WTC11 (cell line): ENCODE data around the gene BMPER. TPM values are rescaled to one million over a fixed set of nuclear protein-coding genes. Genes with fewer than 3 reads are reported as not detected.

ENCODE experiments used
- ATAC-seq: fragments of 200-7000 bp; cut with Tn5 transposase; 2 replicates; pipeline ENCODE4 v1.10.0; 2021; ENCODE audit warnings: mild to moderate bottlenecking, moderate library complexity
- CTCF ChIA-PET: fragments of 300-600 bp; sonication (Branson Sonifier 250); formaldehyde crosslinking; loops from one replicate; lab custom pipeline; 2021; ENCODE audit warnings: antibody characterized with exemption; lab: Charles Lee
- POLR2A ChIA-PET: fragments of 350-600 bp; sonication (Branson Sonifier 250); formaldehyde crosslinking; loops from one replicate; lab custom pipeline; 2021; ENCODE audit warnings: antibody characterized with exemption; lab: Charles Lee
- DNase-seq: peaks from one replicate; pipeline ENCODE4 v3.0.0; 2021; ENCODE audit warnings: low spot score
- H3K27ac Mint-ChIP-seq: 2 replicates; pipeline ENCODE4 v1.8.0; 2021; ENCODE audit warnings: mixed read lengths
- H3K27me3 Mint-ChIP-seq: 2 replicates; pipeline ENCODE4 v1.8.0; 2021; ENCODE audit warnings: low read depth, mild to moderate bottlenecking, moderate library complexity, mixed read lengths
- H3K36me3 Mint-ChIP-seq: 2 replicates; pipeline ENCODE4 v1.8.0; 2021; ENCODE audit warnings: mixed read lengths
- H3K4me1 Mint-ChIP-seq: 2 replicates; pipeline ENCODE4 v1.8.0; 2022; ENCODE audit warnings: mixed read lengths
- H3K4me3 Mint-ChIP-seq: 2 replicates; pipeline ENCODE4 v1.8.0; 2021; ENCODE audit warnings: mild to moderate bottlenecking, moderate library complexity, mixed read lengths
- H3K9me3 Mint-ChIP-seq: 2 replicates; pipeline ENCODE4 v1.8.0; 2021; ENCODE audit warnings: mixed read lengths
- AFF4 ChIP-seq: sonication (generic); formaldehyde crosslinking; IDR thresholded peaks from 2 replicates; pipeline ENCODE4 v1.8.1; 2023; ENCODE audit warnings: mild to moderate bottlenecking, missing genetic modification reagents, borderline replicate concordance
- CDX4 ChIP-seq: fragments of 250-450 bp; sonication (Bioruptor Pico); IDR thresholded peaks from 2 replicates; pipeline ENCODE4 v1.9.0; 2021; ENCODE audit warnings: moderate library complexity, mild to moderate bottlenecking, inconsistent platforms, borderline replicate concordance
- CREB1 ChIP-seq: sonication (generic); formaldehyde crosslinking; IDR thresholded peaks from 2 replicates; pipeline ENCODE4 v1.8.0; 2023; ENCODE audit warnings: mild to moderate bottlenecking, missing genetic modification reagents
- E2F5 ChIP-seq: sonication (generic); formaldehyde crosslinking; IDR thresholded peaks from 2 replicates; pipeline ENCODE4 v1.8.1; 2022; ENCODE audit warnings: mild to moderate bottlenecking, moderate library complexity, missing genetic modification reagents
- GABPB1 ChIP-seq: sonication (generic); formaldehyde crosslinking; IDR thresholded peaks from 2 replicates; pipeline ENCODE4 v1.8.1; 2023; ENCODE audit warnings: mild to moderate bottlenecking, missing genetic modification reagents
- HMGA2 ChIP-seq: fragments of 250-450 bp; sonication (Bioruptor Pico); IDR thresholded peaks from 2 replicates; pipeline ENCODE4 v1.4.0; 2021; ENCODE audit warnings: mild to moderate bottlenecking, moderate library complexity
- KAT7 ChIP-seq: sonication (generic); formaldehyde crosslinking; IDR thresholded peaks from 2 replicates; pipeline ENCODE4 v1.8.1; 2023; ENCODE audit warnings: missing genetic modification reagents, mild to moderate bottlenecking, borderline replicate concordance
- NFATC4 ChIP-seq: fragments of 250-450 bp; sonication (Bioruptor Pico); IDR thresholded peaks from 2 replicates; pipeline ENCODE4 v1.9.0; 2021; ENCODE audit warnings: mild to moderate bottlenecking
- RORB ChIP-seq: fragments of 250-450 bp; sonication (Bioruptor Pico); IDR thresholded peaks from 2 replicates; pipeline ENCODE4 v1.9.0; 2021; ENCODE audit warnings: mild to moderate bottlenecking
- TEAD4 ChIP-seq: sonication (generic); formaldehyde crosslinking; IDR thresholded peaks from 2 replicates; pipeline ENCODE4 v1.8.0; 2022; ENCODE audit warnings: mild to moderate bottlenecking, missing genetic modification reagents
- USF1 ChIP-seq: sonication (generic); formaldehyde crosslinking; IDR thresholded peaks from 2 replicates; pipeline ENCODE4 v1.8.0; 2022; ENCODE audit warnings: mild to moderate bottlenecking, missing genetic modification reagents
- ZNF396 ChIP-seq: fragments of 250-450 bp; sonication (Bioruptor Pico); IDR thresholded peaks from 2 replicates; pipeline ENCODE4 v1.8.0; 2021; ENCODE audit warnings: mild to moderate bottlenecking, moderate library complexity, borderline replicate concordance
- total RNA-seq: library from RNA; stranded (reverse); gene quantifications from 3 replicates; pipeline ENCODE4 v1.2.3, GENCODE V29; 2021
- TF ChIP-seq, protein P1 (sequence below): fragments of 250-450 bp; sonication (Bioruptor Pico); conservative IDR thresholded peaks from 2 replicates; pipeline ENCODE4 v1.9.0; 2021; ENCODE audit warnings: mild to moderate bottlenecking
- TF ChIP-seq, protein P2 (sequence below): fragments of 250-450 bp; sonication (Bioruptor Pico); IDR thresholded peaks from 2 replicates; pipeline ENCODE4 v1.8.0; 2021; ENCODE audit warnings: mild to moderate bottlenecking
- TF ChIP-seq, protein P3 (sequence below): sonication (generic); formaldehyde crosslinking; IDR thresholded peaks from 2 replicates; pipeline ENCODE4 v1.8.0; 2022; ENCODE audit warnings: missing genetic modification reagents
- TF ChIP-seq, protein P4 (sequence below): sonication (generic); formaldehyde crosslinking; IDR thresholded peaks from 2 replicates; pipeline ENCODE4 v1.8.1; 2023; ENCODE audit warnings: mild to moderate bottlenecking, missing genetic modification reagents, moderate library complexity

Gene BMPER
- total RNA-seq, 1 experiment from 2014 or later = 1.9 TPM

- POLR2A ChIA-PET = no interaction called here
- ATAC-seq (no peak), DNase-seq (no peak)
- Mint-ChIP-seq H3K4me1 (peaks cover 13% of the 10 kb centered on the region), H3K27ac (no peak overlapping the region), H3K36me3 (no peaks in the 10 kb centered on the region), H3K4me3 (no peak overlapping the region), H3K27me3 (no peaks in the 10 kb centered on the region), H3K9me3 (no peaks in the 10 kb centered on the region)
- CTCF ChIA-PET = interaction anchor here (0.7 to 4.8 kb wide), 39 partner anchors 8 to 557 kb away, joined by 3 to 231 read pairs (median 4); no protein-coding TSS in a partner anchor
- TF ChIP-seq, protein P1, sequence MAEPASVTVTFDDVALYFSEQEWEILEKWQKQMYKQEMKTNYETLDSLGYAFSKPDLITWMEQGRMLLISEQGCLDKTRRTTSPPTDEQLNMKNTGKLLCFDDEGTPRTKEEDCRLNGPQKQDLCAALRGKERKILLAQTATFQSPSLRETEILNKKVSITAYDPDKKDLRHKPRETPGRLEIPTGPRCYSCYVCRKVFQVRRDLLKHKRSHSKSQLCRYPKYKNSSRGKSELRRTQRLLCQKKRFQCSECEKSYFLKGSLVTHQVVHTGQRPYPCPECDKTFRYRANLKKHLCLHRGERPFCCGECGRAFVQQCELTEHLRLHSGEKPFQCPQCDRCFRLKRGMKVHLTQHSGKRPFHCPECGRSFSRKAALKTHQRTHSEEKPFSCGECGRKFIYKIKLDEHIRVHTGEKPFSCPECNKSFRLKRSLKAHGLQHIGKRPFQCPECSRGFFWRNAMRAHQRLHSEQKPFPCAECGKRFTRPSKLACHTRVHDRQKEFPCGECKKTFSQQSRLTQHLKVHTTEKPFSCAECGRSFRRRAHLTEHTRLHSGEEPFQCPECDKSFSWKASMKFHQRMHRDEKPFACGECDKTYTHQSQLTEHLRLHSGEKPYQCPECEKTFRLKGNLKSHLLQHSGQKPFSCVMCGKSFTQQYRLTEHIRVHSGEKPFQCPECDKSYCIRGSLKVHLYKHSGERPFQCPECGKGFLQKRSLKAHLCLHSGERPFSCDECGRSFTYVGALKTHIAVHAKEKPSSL (CRISPR knock-in tag) = no peak
- TF ChIP-seq RORB (CRISPR knock-in tag) (no peak), CREB1 (no peak), E2F5 (CRISPR knock-in tag) (no peak), TEAD4 (CRISPR knock-in tag) (no peak), NFATC4 (no peak), USF1 (no peak), HMGA2 (CRISPR knock-in tag) (no peak), AFF4 (CRISPR knock-in tag) (no peak), CDX4 (CRISPR knock-in tag) (no peak), KAT7 (CRISPR knock-in tag) (no peak), ZNF396 (no peak), GABPB1 (CRISPR knock-in tag) (no peak)
- TF ChIP-seq, protein P2, sequence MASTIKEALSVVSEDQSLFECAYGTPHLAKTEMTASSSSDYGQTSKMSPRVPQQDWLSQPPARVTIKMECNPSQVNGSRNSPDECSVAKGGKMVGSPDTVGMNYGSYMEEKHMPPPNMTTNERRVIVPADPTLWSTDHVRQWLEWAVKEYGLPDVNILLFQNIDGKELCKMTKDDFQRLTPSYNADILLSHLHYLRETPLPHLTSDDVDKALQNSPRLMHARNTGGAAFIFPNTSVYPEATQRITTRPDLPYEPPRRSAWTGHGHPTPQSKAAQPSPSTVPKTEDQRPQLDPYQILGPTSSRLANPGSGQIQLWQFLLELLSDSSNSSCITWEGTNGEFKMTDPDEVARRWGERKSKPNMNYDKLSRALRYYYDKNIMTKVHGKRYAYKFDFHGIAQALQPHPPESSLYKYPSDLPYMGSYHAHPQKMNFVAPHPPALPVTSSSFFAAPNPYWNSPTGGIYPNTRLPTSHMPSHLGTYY = no peak
- TF ChIP-seq, protein P3, sequence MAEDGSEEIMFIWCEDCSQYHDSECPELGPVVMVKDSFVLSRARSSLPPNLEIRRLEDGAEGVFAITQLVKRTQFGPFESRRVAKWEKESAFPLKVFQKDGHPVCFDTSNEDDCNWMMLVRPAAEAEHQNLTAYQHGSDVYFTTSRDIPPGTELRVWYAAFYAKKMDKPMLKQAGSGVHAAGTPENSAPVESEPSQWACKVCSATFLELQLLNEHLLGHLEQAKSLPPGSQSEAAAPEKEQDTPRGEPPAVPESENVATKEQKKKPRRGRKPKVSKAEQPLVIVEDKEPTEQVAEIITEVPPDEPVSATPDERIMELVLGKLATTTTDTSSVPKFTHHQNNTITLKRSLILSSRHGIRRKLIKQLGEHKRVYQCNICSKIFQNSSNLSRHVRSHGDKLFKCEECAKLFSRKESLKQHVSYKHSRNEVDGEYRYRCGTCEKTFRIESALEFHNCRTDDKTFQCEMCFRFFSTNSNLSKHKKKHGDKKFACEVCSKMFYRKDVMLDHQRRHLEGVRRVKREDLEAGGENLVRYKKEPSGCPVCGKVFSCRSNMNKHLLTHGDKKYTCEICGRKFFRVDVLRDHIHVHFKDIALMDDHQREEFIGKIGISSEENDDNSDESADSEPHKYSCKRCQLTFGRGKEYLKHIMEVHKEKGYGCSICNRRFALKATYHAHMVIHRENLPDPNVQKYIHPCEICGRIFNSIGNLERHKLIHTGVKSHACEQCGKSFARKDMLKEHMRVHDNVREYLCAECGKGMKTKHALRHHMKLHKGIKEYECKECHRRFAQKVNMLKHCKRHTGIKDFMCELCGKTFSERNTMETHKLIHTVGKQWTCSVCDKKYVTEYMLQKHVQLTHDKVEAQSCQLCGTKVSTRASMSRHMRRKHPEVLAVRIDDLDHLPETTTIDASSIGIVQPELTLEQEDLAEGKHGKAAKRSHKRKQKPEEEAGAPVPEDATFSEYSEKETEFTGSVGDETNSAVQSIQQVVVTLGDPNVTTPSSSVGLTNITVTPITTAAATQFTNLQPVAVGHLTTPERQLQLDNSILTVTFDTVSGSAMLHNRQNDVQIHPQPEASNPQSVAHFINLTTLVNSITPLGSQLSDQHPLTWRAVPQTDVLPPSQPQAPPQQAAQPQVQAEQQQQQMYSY = no peak
- TF ChIP-seq, protein P4, sequence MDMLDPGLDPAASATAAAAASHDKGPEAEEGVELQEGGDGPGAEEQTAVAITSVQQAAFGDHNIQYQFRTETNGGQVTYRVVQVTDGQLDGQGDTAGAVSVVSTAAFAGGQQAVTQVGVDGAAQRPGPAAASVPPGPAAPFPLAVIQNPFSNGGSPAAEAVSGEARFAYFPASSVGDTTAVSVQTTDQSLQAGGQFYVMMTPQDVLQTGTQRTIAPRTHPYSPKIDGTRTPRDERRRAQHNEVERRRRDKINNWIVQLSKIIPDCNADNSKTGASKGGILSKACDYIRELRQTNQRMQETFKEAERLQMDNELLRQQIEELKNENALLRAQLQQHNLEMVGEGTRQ (CRISPR knock-in tag) = no peak
Measured at GRCh38 chr7:33981671-33982424, 76.5 kb downstream of the BMPER start.
